Panc1 (cell line): ENCODE data around the gene OPN4. TPM values are rescaled to one million over a fixed set of nuclear protein-coding genes. Genes with fewer than 3 reads are reported as not detected.

Source experiments
- ATAC-seq: fragments of 200-7000 bp; cut with Tn5 transposase; 2 replicates; pipeline ENCODE4 v1.9.1; 2020; ENCODE audit warnings: mild to moderate bottlenecking, moderate library complexity
- BruUV-seq: library from RNA; stranded (reverse); fragments of 400-500 nt; replicated peaks from 2 replicates; lab custom pipeline; 2021; lab: Mats Ljungman, UMichigan
- CTCF ChIA-PET: fragments of 300-600 bp; sonication (Branson Sonifier 250); formaldehyde crosslinking; loops from one replicate; lab custom pipeline; 2022; ENCODE audit warnings: antibody characterized with exemption; lab: Charles Lee
- POLR2A ChIA-PET: fragments of 300-600 bp; sonication (Branson Sonifier 250); formaldehyde crosslinking; loops from one replicate; lab custom pipeline; 2022; ENCODE audit warnings: antibody characterized with exemption; lab: Charles Lee
- DNase-seq: peaks from one replicate; pipeline ENCODE4 v3.0.0-alpha.2; 2010; ENCODE audit warnings: low read depth, low spot score
- H3K27ac ChIP-seq: 2 replicates; pipeline ENCODE4 v1.5.1; 2011; ENCODE audit warnings: mild to moderate bottlenecking, low read length, inconsistent platforms
- H3K27me3 ChIP-seq: fragments of 200-500 bp; sonication (Bioruptor generic); 2 replicates; pipeline ENCODE4 v1.6.0; 2014; ENCODE audit warnings: low read length, inconsistent platforms; ENCODE audit not compliant: control insufficient read depth, insufficient read depth
- H3K36me3 ChIP-seq: fragments of 200-500 bp; sonication (Bioruptor generic); 2 replicates; pipeline ENCODE4 v1.5.1; 2014; ENCODE audit warnings: inconsistent platforms, mild to moderate bottlenecking, low read length, moderate library complexity; ENCODE audit not compliant: control insufficient read depth, insufficient read depth
- H3K4me1 ChIP-seq: 2 replicates; pipeline ENCODE4 v1.5.1; 2011; ENCODE audit warnings: inconsistent platforms, mild to moderate bottlenecking, low read length, moderate library complexity; ENCODE audit not compliant: control insufficient read depth, insufficient read depth
- H3K4me3 ChIP-seq, 2 experiments: 2 replicates each; pipeline ENCODE4 v1.5.1; 2011 to 2012; ENCODE audit warnings: low read depth in 2 of 2, low read length in 2 of 2, mild to moderate bottlenecking in 2 of 2, inconsistent platforms in 1 of 2, moderate library complexity in 1 of 2
- H3K9me3 ChIP-seq: fragments of 200-500 bp; sonication (Bioruptor generic); 2 replicates; pipeline ENCODE4 v1.5.1; 2014; ENCODE audit warnings: low read depth, mild to moderate bottlenecking, inconsistent platforms, low read length, moderate library complexity; ENCODE audit not compliant: control insufficient read depth, insufficient read depth
- POLR2AphosphoS5 ChIP-seq: IDR thresholded peaks from 2 replicates; pipeline ENCODE4 v1.6.1; 2012; ENCODE audit warnings: mild to moderate bottlenecking, low read depth, low read length, moderate library complexity
- SIN3A ChIP-seq: IDR thresholded peaks from 2 replicates; pipeline ENCODE4 v1.6.1; 2012; ENCODE audit warnings: low read depth, mild to moderate bottlenecking, low read length, moderate library complexity, borderline replicate concordance; ENCODE audit not compliant: insufficient read depth
- TCF7L2 ChIP-seq: IDR thresholded peaks from 2 replicates; pipeline ENCODE4 v1.6.1; 2011; ENCODE audit warnings: mild to moderate bottlenecking, low read depth, low read length, inconsistent platforms
- in situ Hi-C: cut with HindIII; loops from 2 replicates; pipeline ENCODE4 v1.10.0; 2016; ENCODE audit warnings: low sequenced_read_pairs, low pct_unique_long_range_greater_than_20kb
- intact Hi-C: fragments of 100-400 bp; cut with micrococcal nuclease; formaldehyde crosslinking; loops from one replicate; pipeline ENCODE4 v1.10.0; 2022; ENCODE audit not compliant: unreplicated experiment
- total RNA-seq: library from RNA; stranded (reverse); gene quantifications from one replicate; pipeline ENCODE4 v1.2.1, GENCODE V29; 2021; ENCODE audit not compliant: unreplicated experiment
- TF ChIP-seq, protein P1 (sequence below): fragments of 450-650 bp; IDR thresholded peaks from 2 replicates; pipeline ENCODE4 v1.5.1; 2017; ENCODE audit warnings: mild to moderate bottlenecking
- TF ChIP-seq, protein P2 (sequence below), 2 experiments: IDR thresholded peaks; 2 replicates each; pipeline ENCODE4 v1.6.1; 2011 to 2012; ENCODE audit warnings: low read depth in 2 of 2, control low read depth in 1 of 2, low read length in 1 of 2, mild to moderate bottlenecking in 1 of 2, moderate library complexity in 1 of 2; ENCODE audit not compliant: insufficient read depth in 1 of 2

Gene OPN4
- total RNA-seq, 1 experiment from 2014 or later = not detected

DNA sequence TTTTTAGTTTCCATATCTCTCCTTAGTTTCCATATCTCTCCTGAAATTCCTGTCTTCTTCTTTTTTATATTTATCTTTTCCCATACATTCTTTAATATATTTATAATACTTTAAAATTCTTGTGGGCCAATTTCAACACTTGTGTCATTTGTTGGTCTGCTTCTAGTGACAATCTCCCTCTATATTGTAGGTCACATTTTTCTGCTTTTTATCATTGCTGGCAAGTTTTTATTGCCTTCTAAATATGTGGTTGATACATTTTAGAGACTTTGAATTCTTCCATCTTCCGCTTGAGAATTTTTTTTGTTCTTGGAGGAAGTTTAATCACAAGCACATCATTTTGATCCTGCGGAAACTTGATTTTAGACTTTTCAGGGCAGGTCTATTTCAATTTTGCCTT is 26.0 kb upstream of the OPN4 start:
- H3K4me3 ChIP-seq = no peak overlapping the region
- H3K27me3 ChIP-seq = peaks cover 3% of the 10 kb centered on the region; the same call in 1 of the 2 replicates
- ATAC-seq = no peak
- no peaks in the 10 kb centered on the region for H3K9me3 ChIP-seq
- POLR2A ChIA-PET = no interaction called here
- no TSS peak for BruUV-seq
- H3K4me1 ChIP-seq = no peaks in the 10 kb centered on the region
- no peak for DNase-seq
- in situ Hi-C loops (no loop called here), intact Hi-C loops (loop anchor here (10.0 kb wide), 1 partner anchor 56 kb away; no protein-coding TSS in a partner anchor)
- H3K27ac ChIP-seq = no peak overlapping the region
- no peaks in the 10 kb centered on the region for H3K36me3 ChIP-seq
- CTCF ChIA-PET = interaction anchor here (0.7 kb wide), 1 partner anchor 241 kb away, joined by 4 read pairs; no protein-coding TSS in a partner anchor
- TF ChIP-seq POLR2AphosphoS5 (no peak), TCF7L2 (no peak), SIN3A (no peak)
- TF ChIP-seq, protein P1, sequence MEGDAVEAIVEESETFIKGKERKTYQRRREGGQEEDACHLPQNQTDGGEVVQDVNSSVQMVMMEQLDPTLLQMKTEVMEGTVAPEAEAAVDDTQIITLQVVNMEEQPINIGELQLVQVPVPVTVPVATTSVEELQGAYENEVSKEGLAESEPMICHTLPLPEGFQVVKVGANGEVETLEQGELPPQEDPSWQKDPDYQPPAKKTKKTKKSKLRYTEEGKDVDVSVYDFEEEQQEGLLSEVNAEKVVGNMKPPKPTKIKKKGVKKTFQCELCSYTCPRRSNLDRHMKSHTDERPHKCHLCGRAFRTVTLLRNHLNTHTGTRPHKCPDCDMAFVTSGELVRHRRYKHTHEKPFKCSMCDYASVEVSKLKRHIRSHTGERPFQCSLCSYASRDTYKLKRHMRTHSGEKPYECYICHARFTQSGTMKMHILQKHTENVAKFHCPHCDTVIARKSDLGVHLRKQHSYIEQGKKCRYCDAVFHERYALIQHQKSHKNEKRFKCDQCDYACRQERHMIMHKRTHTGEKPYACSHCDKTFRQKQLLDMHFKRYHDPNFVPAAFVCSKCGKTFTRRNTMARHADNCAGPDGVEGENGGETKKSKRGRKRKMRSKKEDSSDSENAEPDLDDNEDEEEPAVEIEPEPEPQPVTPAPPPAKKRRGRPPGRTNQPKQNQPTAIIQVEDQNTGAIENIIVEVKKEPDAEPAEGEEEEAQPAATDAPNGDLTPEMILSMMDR = no peak
- TF ChIP-seq, protein P2, sequence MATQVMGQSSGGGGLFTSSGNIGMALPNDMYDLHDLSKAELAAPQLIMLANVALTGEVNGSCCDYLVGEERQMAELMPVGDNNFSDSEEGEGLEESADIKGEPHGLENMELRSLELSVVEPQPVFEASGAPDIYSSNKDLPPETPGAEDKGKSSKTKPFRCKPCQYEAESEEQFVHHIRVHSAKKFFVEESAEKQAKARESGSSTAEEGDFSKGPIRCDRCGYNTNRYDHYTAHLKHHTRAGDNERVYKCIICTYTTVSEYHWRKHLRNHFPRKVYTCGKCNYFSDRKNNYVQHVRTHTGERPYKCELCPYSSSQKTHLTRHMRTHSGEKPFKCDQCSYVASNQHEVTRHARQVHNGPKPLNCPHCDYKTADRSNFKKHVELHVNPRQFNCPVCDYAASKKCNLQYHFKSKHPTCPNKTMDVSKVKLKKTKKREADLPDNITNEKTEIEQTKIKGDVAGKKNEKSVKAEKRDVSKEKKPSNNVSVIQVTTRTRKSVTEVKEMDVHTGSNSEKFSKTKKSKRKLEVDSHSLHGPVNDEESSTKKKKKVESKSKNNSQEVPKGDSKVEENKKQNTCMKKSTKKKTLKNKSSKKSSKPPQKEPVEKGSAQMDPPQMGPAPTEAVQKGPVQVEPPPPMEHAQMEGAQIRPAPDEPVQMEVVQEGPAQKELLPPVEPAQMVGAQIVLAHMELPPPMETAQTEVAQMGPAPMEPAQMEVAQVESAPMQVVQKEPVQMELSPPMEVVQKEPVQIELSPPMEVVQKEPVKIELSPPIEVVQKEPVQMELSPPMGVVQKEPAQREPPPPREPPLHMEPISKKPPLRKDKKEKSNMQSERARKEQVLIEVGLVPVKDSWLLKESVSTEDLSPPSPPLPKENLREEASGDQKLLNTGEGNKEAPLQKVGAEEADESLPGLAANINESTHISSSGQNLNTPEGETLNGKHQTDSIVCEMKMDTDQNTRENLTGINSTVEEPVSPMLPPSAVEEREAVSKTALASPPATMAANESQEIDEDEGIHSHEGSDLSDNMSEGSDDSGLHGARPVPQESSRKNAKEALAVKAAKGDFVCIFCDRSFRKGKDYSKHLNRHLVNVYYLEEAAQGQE (IDR thresholded peaks at IDR 0.05; ENCODE audit: insufficient read depth in 1 of 2, low read depth in 2 of 2, low read length in 1 of 2) = no peak

DNA sequence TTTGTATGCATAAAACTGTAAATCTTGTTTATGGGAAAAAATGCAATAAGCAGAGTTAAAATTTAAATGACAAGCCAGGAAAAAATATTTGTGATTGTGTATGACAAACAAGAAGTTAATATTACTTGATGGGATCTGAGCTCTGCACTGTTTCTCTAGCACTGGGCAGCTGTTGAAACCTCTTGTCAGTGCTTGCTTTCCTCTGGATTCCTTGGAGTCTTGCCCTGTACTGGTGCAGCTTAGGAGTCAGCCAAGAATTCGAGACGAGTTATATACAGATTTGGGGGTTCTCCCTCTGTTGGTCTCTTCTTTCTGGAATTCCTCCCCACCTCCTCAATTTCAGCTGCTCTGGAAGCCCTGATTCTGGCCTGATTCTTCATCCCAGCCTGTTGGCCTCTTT is 24.3 kb upstream of the OPN4 start:
- ChIA-PET POLR2A (interaction anchor here (1.0 kb wide), 1 partner anchor 111 kb away, joined by 3 read pairs; no protein-coding TSS in a partner anchor), CTCF (interaction anchor here (0.6 kb wide), 1 partner anchor 228 kb away, joined by 3 read pairs; no protein-coding TSS in a partner anchor)
- TF ChIP-seq POLR2AphosphoS5 = no peak
- no peak for TF ChIP-seq SIN3A
- TF ChIP-seq, protein P2 (IDR thresholded peaks at IDR 0.05; ENCODE audit: insufficient read depth in 1 of 2, low read depth in 2 of 2, low read length in 1 of 2) = no peak
- TF ChIP-seq, protein P1 = no peak
- TF ChIP-seq TCF7L2 = no peak
- ATAC-seq (no peak), DNase-seq (no peak)
- in situ Hi-C loops (no loop called here), intact Hi-C loops (no loop called here)
- Histone ChIP-seq H3K27ac (no peak overlapping the region), H3K4me3 (no peak overlapping the region), H3K9me3 (no peaks in the 10 kb centered on the region), H3K36me3 (no peaks in the 10 kb centered on the region), H3K4me1 (no peaks in the 10 kb centered on the region), H3K27me3 (peaks cover 7% of the 10 kb centered on the region; the same call in 1 of the 2 replicates)
- BruUV-seq = no TSS peak
